HG03108 (cell line): ENCODE measurements around the gene C16orf96.

ENCODE experiments used
- ATAC-seq: cut with Tn5 transposase; IDR thresholded peaks from one replicate; pipeline ENCODE4 v1.9.1; 2021; ENCODE audit warnings: moderate library complexity; ENCODE audit not compliant: unreplicated experiment

The C16orf96 gene

DNA sequence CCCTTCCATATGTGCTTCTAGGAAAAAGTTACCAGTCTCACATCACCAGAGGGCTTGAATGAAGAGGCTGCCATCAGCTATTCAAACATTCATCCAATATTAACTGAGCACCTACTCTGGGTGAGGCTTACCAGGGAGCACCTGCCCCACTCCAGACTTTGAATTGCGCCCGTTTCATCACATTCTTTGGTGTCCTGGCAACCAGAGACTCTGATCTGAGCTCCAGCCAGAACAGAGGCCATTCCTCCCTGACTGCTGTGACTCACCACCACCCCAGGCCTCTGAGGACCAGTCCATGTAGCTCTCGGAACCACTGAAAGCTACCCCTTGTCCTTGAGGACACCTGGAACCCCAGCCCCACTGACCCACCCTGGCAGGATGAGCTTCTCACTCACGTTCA lies at the start of gene C16orf96:
Gene C16orf96, plus strand, starts transcription at position 229 of the 400 bp plus-strand sequence. Its CDS starts 150 bp downstream, at position 379.
- no peak for ATAC-seq

DNA sequence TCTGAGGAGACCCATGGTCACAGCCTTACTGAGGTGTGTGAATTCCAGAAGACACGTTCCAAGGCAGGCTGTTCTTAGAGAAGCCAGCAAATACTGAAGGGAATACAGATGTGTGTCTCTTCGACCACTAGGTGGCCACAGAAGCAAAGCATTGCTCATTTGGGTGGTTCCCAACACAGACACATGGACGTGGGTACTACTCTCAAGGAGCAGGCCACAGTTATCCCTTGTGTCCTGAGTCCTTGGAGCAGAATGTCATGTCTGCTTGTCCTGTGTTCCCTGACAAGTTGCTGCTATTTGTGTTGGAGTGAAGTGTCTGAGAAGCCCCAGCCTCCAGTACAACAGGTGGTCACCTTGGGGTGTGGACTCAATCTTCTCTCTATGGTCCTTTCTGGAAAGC lies 49.7 kb upstream of the C16orf96 start:
- ATAC-seq: peak; percentile 56

DNA sequence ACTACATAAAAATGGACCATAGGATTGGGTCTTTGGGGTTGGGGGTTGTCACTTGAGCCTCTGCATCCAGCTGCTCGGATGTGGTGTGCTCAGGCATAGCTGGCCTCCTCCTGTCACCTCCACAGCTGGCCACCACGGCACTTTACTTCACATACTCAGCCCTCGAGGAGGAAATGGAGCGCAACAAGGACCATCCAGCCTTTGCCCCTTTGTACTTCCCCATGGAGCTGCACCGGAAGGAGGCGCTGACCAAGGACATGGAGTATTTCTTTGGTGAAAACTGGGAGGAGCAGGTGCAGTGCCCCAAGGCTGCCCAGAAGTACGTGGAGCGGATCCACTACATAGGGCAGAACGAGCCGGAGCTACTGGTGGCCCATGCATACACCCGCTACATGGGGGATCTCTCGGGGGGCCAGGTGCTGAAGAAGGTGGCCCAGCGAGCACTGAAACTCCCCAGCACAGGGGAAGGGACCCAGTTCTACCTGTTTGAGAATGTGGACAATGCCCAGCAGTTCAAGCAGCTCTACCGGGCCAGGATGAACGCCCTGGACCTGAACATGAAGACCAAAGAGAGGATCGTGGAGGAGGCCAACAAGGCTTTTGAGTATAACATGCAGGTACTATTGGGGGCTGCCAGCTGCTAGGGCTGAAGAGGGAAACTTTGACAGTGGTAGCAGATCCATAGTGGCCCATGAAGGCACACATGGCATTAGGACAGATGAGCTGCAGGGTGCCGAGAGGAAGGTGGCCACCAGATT lies 48.4 kb upstream of the C16orf96 start:
- ATAC-seq: no peak

DNA sequence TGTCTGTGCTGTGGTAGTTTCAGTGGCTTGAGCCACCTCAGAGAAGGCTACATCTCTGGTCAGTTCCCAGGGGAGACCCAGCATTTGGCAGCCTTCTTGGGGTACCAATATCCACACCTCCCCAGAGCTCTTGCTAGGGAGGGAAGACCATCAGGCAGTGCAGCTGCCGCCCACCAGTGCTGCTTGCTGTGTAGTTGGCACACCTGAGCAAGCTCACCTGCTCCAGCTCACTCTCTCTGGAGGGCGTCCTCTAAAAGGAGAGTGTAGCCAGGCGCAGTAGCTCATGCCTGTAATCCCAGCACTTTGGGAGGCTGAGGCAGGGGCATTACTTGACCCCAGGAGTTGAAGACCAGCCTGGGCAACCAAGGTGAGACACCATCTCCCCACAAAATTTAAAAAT lies 47.3 kb upstream of the C16orf96 start:
- ATAC-seq: no peak

DNA sequence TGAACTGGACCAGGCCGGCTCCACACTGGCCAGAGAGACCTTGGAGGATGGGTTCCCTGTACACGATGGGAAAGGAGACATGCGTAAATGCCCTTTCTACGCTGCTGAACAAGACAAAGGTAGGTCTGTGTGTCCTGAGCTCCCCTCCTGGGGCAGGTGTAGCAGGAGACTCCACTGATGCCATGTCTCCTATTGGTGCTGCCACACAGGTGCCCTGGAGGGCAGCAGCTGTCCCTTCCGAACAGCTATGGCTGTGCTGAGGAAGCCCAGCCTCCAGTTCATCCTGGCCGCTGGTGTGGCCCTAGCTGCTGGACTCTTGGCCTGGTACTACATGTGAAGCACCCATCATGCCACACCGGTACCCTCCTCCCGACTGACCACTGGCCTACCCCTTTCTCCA lies 46.7 kb upstream of the C16orf96 start:
- no peak for ATAC-seq

DNA sequence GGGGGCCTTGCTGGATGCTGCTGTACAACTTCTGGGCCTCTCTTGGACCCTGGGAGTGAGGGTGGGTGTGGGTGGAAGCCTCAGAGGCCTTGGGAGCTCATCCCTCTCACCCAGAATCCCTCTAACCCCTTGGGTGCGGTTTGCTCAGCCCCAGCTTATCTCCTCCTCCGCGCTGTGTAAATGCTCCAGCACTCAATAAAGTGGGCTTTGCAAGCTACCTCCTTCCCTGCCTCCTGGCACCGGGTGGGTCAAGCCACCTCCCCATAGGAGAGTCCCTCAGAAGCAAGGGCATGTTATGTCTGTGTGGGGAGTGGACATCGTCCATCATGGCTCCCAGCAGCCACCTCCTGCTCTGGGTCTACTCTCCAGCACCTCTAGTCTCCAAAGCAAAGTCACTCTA lies 46.0 kb upstream of the C16orf96 start:
- no peak for ATAC-seq

DNA sequence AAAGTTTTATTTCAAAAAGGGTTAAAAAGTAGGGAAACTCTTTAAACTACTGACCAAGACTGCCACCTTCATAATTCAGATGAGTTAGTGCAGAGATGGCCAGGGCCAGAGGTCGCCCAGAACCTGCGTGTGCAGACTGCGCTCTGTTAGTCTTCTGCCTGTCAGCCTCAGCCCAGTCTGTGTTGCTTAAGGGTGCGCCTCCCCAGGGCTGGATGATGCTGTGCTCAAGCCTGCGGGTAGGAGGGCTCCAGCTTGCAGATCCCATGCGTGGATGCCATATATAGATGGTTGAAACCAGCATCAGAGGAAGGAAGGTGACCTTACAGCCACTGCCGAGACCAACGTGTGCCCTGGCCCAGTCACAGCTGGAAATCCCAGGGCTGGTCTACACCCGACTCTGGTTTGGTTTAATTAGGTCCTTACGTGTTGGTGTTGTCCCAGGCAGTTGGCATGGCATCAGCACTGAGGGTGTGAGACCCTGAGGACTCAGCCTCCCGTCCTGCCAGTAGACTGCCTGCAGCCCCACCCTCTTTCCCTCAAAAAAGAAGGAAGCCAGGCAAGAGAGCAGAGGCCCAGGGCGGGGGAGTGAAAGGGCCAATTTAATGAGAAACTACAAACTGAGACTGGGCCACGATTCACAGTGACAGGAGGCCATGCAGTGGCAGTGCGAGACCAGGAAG lies 45.3 kb upstream of the C16orf96 start:
- no peak for ATAC-seq

DNA sequence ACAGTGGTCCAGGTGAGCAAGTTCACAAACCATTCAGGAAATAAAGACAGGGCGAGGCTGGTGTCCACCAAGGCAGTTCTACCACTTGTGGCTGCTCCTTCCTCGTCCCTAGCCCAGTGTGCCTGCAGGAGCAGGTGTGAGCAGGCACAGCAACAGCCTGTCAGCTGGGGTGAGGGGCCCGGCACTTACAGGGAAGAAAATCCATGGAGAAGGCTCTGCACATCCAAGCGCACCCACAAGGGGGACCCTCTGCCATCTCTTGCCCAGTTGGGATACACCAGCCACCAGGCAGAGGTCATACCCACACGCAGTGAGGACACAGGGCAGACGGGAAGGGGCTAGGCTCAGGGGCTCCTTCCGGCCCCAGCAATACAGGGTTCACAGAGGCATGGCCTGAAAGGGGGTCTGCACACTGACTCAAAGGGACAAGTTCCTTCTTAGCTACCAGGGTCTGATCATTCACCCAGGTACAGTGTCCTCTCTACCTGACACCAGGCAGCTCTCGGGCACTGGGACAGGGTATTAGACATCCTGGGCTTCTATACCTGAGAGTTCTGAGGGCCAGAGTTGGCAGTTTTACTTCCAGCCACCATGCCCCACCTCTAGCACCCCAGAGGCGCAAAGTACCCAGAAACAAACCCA lies 44.6 kb upstream of the C16orf96 start:
- no peak for ATAC-seq

DNA sequence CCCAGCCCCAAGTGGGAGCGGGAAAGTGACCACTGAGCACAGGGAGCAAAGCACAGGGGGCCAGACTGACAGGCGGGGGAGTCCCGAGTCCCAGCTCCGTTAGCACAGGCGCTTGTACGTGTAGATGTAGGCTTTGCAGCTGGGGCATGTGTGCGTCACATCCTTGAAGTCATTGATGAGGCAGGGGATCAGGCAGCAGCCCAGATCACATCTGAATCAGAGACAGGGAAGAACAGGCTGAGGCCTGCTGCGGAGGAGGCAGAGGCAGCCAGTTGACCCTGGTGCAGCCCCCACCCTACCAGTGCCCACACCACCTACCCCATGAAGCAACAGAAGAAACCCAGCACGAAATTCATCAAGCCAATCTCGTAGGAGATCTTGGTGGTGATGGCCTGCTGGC lies 43.7 kb upstream of the C16orf96 start:
- ATAC-seq: no peak

DNA sequence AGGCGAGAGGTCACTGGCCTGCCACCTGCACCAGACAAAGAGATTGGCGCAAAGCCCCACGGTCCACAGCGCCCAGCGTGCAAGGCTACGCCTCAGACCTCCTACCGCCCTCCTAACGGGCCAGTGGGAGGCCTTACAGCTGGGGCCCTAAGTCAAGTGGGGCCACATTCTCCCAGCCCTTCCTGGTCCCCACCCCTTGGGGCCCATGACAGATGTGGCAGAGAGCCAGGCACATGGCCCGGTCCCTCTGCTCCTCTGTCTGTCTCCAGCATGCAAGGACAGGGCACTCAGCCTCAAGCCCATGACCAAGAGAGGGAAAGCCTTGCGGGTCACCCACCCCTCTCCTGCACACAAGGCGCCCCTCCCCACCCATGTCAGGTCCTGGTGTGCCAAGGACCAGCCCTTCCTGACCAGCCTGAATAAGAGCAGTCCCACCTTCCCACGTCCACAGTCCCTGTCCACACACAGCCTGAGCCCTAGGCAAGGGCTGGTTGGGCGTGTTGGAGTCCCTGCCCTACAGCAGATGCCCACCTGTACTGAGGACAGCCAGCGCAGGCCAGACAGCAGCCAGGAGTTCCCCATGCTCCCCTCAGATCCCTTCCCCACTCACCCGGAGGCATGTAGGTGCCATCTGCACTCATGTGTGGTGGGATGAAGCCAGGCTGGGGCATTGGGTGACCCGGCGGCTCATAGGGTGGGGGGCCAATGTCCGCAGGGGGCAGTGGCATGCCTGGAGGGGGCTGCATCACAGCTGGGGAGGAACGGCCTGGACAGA lies 42.9 kb upstream of the C16orf96 start:
- ATAC-seq: no peak

DNA sequence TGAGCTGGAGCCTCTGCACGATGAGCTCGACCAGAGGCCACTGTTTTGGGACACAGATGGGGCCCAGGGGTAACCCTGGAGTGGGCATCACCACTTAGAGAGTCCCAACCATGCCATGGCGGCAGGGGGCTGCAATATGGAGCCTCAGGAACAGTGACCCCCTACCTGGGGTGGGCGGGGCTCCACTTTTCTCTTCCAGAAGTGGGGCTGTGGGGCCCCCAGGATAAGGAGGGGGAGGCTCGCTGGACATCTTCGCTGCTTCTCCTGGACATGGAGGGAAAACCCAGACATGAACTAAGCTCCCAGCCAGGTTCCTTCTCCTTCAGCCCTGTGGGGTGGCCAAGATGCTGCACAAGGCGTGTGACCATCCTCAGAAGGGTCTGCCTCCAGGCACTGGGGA lies 42.3 kb upstream of the C16orf96 start:
- ATAC-seq: no peak

DNA sequence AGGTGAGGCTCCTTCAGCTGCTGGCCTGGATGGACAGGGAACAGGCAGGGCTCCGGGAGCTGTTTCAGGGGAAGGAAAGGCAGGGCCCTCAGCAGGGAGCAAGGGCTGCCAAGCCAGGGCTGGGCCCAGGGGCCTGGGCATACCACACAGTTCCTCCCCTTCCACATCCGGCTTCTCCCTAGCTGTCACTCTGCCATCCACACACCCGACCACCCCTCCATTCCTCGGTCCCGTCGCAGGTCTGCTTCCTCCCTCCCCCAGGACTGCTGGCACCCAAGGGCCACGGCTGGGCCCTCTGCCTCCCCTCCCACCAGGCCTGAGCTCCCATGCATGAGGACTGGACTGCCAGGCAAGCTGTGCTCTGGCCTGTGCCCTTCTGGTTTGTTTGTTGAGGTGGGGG lies 41.5 kb upstream of the C16orf96 start:
- no peak for ATAC-seq

DNA sequence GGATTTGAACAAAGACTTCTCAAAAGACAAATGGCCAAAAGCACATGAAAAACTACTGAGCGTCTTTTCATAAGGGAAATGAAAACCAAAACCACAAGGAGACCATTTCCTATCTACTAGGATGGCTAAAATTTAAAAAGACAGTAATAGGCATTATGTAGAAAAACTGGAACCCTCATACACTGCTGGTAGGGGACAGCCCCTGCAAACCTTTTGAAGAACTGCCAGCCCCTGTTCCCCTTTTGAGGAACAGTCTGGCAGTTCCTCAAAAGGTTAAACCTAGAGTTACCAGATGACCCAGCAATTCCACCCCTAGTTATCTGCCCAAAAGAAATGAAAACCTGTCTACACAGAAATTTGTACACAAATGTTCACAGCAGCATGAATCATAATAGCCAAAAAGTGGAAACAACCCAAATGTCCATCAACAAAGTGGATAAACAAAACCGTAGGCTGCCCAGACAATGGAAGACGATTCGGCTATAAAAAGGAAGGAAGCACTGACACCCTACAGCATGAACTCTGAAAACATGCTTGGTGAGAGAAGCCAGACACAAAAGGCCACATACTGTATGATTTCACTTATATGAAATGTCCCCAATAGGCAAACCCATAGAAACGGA lies 40.4 kb upstream of the C16orf96 start:
- peak; percentile 59 for ATAC-seq

DNA sequence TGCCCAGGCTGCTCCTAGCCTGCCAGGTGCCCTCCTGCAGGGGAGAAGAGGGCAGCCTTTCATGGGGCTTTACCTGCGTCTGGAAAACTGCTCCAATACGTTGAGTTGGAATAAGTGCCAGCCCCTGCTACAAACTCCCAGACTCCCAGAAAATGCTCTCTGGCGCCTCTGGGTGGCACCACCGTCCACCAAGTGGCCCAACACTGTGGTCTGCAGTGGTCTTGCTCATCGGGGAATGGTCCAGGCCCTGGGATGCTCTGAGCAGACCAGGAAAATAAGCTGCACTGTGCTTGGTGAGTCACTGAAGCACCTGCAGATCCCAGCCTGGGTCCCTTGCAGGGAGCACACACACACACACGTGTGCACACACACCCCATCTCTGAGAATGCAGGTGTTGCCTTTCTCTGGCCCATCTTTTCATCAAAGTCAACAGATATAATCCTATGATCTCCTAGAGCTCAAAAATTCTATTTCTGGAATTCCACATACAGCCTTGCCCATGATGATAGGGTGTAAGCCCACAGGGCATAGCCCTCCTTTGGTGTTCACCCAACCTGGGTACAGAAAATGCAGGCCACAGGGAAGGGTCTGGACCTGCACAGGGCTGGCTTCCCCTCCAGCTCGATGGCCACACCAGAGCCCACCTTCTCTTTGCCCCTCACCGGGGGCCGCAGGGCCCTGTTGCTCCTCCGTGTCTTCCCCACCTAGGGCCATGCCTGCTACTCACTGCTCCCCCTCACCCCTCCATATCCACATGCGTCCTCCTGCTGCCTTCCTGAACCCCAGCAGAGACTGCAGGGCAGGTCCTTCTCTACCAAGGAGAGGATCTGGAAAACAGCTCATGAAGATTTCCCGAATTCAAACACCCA lies 38.1 kb upstream of the C16orf96 start:
- no peak for ATAC-seq

DNA sequence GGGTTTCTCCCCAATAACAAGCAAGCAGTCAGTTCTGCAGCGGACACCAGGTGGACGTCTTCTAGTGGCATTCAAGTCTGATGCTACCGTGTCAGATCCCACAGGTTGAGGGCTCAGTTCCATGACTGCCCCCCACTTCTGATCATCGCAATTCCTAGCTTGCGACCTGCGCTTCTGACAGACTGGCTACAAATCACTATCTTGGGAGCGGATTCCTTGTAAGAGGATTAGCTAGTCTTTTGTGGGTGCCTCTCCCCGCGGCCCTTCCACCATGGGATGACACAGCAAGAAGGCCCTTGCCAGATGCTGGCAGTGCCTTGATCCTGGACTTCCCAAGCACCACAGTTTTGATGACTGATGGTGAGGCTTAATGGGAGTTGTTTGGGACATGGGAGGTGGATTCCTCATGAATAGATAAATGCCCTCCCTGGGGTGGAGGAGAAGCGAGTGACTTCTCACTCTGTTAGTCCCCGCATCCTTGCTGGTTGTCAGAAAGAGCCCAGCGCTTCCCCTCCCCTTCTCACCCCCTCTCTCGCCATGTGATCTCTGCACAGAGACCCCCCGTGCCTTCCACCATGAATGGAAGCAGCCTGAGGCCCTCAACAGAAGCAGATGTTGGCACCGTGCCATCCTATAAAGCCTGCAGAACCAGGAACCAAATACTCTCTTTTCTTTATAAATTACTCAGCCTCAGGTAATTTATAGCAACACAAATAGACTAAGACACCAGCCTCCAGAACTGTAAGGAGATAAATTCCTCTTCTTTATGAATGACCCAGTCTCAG lies 36.7 kb upstream of the C16orf96 start:
- no peak for ATAC-seq

DNA sequence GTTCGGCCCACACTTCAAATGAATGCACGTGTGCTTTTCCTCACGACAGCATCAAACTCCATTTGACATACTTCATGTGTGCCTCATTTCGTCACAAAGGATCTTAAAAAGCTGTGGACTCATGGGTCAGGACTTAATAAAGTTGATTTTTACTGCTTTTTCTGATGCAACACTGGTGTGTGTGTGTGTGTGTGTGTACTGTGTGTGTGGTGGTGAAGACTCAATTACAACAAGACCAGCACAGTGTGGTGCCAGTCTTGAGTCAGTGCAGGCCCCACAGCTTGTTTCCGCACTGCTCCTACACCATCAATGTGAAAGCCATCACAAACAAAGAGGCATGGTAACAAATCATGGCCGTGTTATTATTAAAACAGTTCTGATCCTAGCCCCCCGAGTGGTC lies 35.2 kb upstream of the C16orf96 start:
- no peak for ATAC-seq

DNA sequence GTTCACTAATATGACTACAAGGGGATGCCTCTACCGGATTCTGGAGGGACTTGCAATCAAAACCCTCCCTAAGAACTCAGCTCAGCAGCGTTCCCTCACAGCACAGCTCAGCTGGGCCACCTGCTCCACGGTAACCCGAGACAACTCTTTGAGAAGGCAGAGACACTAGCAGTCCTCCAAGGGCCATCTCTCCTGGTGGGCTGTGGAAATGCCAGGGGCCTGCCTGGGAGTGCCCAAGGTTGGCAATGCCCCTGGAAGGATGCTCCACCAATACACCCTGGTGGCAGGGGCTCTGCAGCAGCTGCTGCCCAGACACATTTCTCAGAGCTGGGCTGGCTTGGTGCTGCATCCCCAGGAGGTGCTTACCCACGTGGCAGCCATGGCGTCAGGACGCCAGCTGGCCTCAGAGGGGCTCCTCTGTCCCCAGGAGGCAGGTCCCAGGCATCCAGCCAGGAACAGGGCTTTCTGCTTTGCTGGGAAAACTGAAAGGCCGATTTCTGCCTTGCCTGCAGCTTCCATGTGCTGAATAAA lies 34.0 kb upstream of the C16orf96 start:
- no peak for ATAC-seq

DNA sequence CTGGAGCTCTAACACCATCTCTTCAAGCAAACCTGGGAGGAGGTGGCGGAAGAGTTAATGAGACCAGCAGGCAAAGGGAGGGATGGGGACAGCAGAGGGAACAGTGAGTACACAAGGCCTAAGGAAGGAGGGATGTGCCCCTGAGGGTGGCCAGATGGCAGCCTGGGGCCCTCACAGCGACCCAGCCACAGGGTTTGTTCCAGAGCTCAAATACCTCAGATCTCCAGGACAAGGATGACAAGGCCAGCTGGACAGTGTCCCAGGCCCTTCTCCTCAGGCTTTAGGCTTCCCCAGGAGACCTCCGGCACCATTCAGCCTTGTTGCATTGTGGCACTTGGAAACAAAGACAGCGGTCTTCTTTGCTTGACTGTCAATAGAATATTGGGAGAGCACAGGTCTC lies 32.5 kb upstream of the C16orf96 start:
- ATAC-seq: no peak

DNA sequence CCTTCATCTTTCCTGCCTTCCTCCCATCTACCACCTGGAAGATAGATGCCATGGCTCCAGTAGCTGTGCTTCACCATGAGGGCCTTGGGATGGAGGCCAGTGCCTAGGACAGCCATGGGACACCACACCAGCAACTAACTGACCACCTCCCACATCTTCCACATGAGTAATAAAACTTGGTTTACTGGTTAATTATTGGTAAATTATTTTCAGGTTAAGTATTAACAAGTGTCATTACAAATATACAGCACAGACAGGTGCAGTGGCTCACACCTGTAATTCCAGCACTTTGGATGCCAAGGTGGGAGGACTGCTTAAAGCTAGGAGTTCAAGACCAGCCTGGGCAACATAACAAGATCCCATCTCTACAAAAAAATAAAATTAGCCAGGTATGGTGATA lies 31.6 kb upstream of the C16orf96 start:
- ATAC-seq: no peak
